DND-41 (cell line): Measurements from ENCODE around the gene EMP1.

Experiments used
- CTCF ChIP-seq: IDR thresholded peaks from 2 replicates; pipeline ENCODE4 v1.5.1; 2012; ENCODE audit warnings: borderline replicate concordance, low read length, moderate library complexity, mild to moderate bottlenecking; ENCODE audit not compliant: poor library complexity, severe bottlenecking; ENCODE audit errors: extremely low read depth
- EZH2 ChIP-seq: IDR thresholded peaks from 3 replicates; pipeline ENCODE4 v1.6.1; 2012; ENCODE audit warnings: borderline replicate concordance, low read depth, mild to moderate bottlenecking, moderate library complexity, low read length, inconsistent platforms; ENCODE audit not compliant: severe bottlenecking

GRCh38 chr12:13196130-13196921, at the start of gene EMP1:
- no peak for TF ChIP-seq CTCF
- no peak for TF ChIP-seq EZH2
